IMR-90 (cell line): ENCODE measurements around the gene PLA2G2C. TPM values are rescaled to one million over a fixed set of nuclear protein-coding genes. Genes with fewer than 3 reads are reported as not detected.

Experiments used
- ATAC-seq: fragments of 200-7000 bp; cut with Tn5 transposase; 2 replicates; pipeline ENCODE4 v1.9.1; 2020; ENCODE audit warnings: low read depth, mild to moderate bottlenecking, moderate library complexity
- BruUV-seq: library from RNA; stranded (reverse); fragments of 400-500 nt; replicated peaks from 2 replicates; lab custom pipeline; 2021; lab: Mats Ljungman, UMichigan
- CTCF ChIA-PET: fragments of 300-600 bp; formaldehyde crosslinking; extraction: SDS; loops from one replicate; lab custom pipeline; 2021; ENCODE audit warnings: antibody characterized with exemption; lab: Yijun Ruan, JAX
- POLR2A ChIA-PET: fragments of 300-600 bp; sonication (Branson Sonifier 250); formaldehyde crosslinking; loops from one replicate; lab custom pipeline; 2022; ENCODE audit warnings: antibody characterized with exemption; ENCODE audit not compliant: unreplicated experiment; lab: Charles Lee
- DNase-seq: peaks from one replicate; pipeline ENCODE4 v3.0.0; 2013
- H2AFZ ChIP-seq: replicated peaks from 2 replicates; pipeline ENCODE3; 2013; ENCODE audit warnings: low read length, mild to moderate bottlenecking; ENCODE audit not compliant: poor library complexity
- H2AK5ac ChIP-seq: 2 replicates; pipeline ENCODE4 v1.6.1; 2013; ENCODE audit warnings: low read depth, low read length, inconsistent platforms
- H2AK9ac ChIP-seq: replicated peaks from 2 replicates; pipeline ENCODE3; 2013; ENCODE audit warnings: mild to moderate bottlenecking, low read depth, low read length, moderate library complexity; ENCODE audit not compliant: poor library complexity
- H2BK120ac ChIP-seq: 2 replicates; pipeline ENCODE4 v1.6.1; 2013; ENCODE audit warnings: low read depth, low read length, inconsistent platforms
- H2BK15ac ChIP-seq: 3 replicates; pipeline ENCODE4 v1.6.1; 2013; ENCODE audit warnings: low read depth, low read length, inconsistent platforms
- H2BK20ac ChIP-seq: 2 replicates; pipeline ENCODE4 v1.6.1; 2013; ENCODE audit warnings: low read depth, mild to moderate bottlenecking, inconsistent platforms, low read length, moderate library complexity
- H2BK5ac ChIP-seq: 2 replicates; pipeline ENCODE4 v1.6.1; 2013; ENCODE audit warnings: mild to moderate bottlenecking, low read depth, low read length, inconsistent platforms; ENCODE audit not compliant: poor library complexity, severe bottlenecking
- H3K14ac ChIP-seq: replicated peaks from 2 replicates; pipeline ENCODE4 v1.6.1; 2013; ENCODE audit warnings: low read depth, low read length, inconsistent platforms
- H3K18ac ChIP-seq: 2 replicates; pipeline ENCODE4 v1.6.1; 2013; ENCODE audit warnings: low read depth, low read length, control low read depth
- H3K23ac ChIP-seq: 2 replicates; pipeline ENCODE4 v1.6.1; 2013; ENCODE audit warnings: low read depth, low read length, inconsistent platforms
- H3K27ac ChIP-seq: 2 replicates; pipeline ENCODE4 v1.5.1; 2013; ENCODE audit warnings: mild to moderate bottlenecking, control low read depth, low read length; ENCODE audit not compliant: insufficient read depth
- H3K27me3 ChIP-seq: 2 replicates; pipeline ENCODE4 v1.6.1; 2013; ENCODE audit warnings: low read length; ENCODE audit not compliant: control insufficient read depth, insufficient read depth
- H3K36me3 ChIP-seq: 2 replicates; pipeline ENCODE4 v1.6.1; 2013; ENCODE audit warnings: low read length, mixed read lengths; ENCODE audit not compliant: control insufficient read depth, insufficient read depth
- H3K4ac ChIP-seq: 2 replicates; pipeline ENCODE4 v1.6.1; 2013; ENCODE audit warnings: low read depth, low read length, inconsistent platforms
- H3K4me1 ChIP-seq: 2 replicates; pipeline ENCODE4 v1.6.1; 2013; ENCODE audit warnings: low read length, mixed read lengths; ENCODE audit not compliant: control insufficient read depth, insufficient read depth
- H3K4me2 ChIP-seq: 2 replicates; pipeline ENCODE4 v1.6.1; 2013; ENCODE audit warnings: low read depth, mild to moderate bottlenecking, control low read depth, low read length, moderate library complexity
- H3K4me3 ChIP-seq: 2 replicates; pipeline ENCODE4 v1.5.1; 2013; ENCODE audit warnings: low read depth, mild to moderate bottlenecking, control low read depth, low read length, moderate library complexity; ENCODE audit not compliant: insufficient read depth
- H3K56ac ChIP-seq: 2 replicates; pipeline ENCODE4 v1.6.1; 2013; ENCODE audit warnings: low read length, inconsistent platforms; ENCODE audit not compliant: insufficient read depth; ENCODE audit errors: extremely low read depth
- H3K79me1 ChIP-seq, 2 experiments: 2 replicates each; pipeline ENCODE4 v1.6.1; 2013; ENCODE audit warnings: low read length in 2 of 2, inconsistent platforms in 1 of 2, low read depth in 1 of 2
- H3K9ac ChIP-seq: 2 replicates; pipeline ENCODE4 v1.6.1; 2013; ENCODE audit warnings: low read depth, low read length, control low read depth
- H3K9me1 ChIP-seq: 2 replicates; pipeline ENCODE4 v1.6.1; 2013; ENCODE audit warnings: low read length, inconsistent platforms; ENCODE audit not compliant: insufficient read depth
- H3K9me3 ChIP-seq: 2 replicates; pipeline ENCODE4 v1.6.1; 2013; ENCODE audit warnings: low read length; ENCODE audit not compliant: control insufficient read depth, insufficient read depth
- H4K20me1 ChIP-seq: 2 replicates; pipeline ENCODE4 v1.6.1; 2013; ENCODE audit warnings: low read length, inconsistent platforms; ENCODE audit not compliant: insufficient read depth
- H4K5ac ChIP-seq: 2 replicates; pipeline ENCODE4 v1.6.1; 2013; ENCODE audit warnings: mild to moderate bottlenecking, low read depth, low read length, control low read depth
- H4K8ac ChIP-seq, 2 experiments: 2 replicates each; pipeline ENCODE4 v1.6.1; 2013; ENCODE audit warnings: low read depth in 2 of 2, low read length in 2 of 2, control low read depth in 1 of 2, inconsistent platforms in 1 of 2
- H4K91ac ChIP-seq: 2 replicates; pipeline ENCODE4 v1.6.1; 2013; ENCODE audit warnings: low read depth, low read length, inconsistent platforms; ENCODE audit not compliant: insufficient read depth
- BHLHE40 ChIP-seq: fragments of 150-350 bp; IDR thresholded peaks from 2 replicates; pipeline ENCODE4 v1.6.1; 2016; ENCODE audit warnings: mild to moderate bottlenecking, low read depth, low read length
- CEBPB ChIP-seq: IDR thresholded peaks from 2 replicates; pipeline ENCODE4 v1.6.1; 2012; ENCODE audit warnings: low read depth, low read length, improper control_type of control experiment
- CHD1 ChIP-seq: IDR thresholded peaks from 2 replicates; pipeline ENCODE4 v1.6.1; 2012; ENCODE audit warnings: low read depth, low read length, improper control_type of control experiment
- FOS ChIP-seq: fragments of 150-350 bp; IDR thresholded peaks from 2 replicates; pipeline ENCODE4 v1.6.1; 2016; ENCODE audit warnings: low read depth, low read length
- MAZ ChIP-seq: IDR thresholded peaks from 2 replicates; pipeline ENCODE4 v1.6.1; 2012; ENCODE audit warnings: low read depth, mild to moderate bottlenecking, low read length, improper control_type of control experiment, moderate library complexity, borderline replicate concordance
- MXI1 ChIP-seq: IDR thresholded peaks from 2 replicates; pipeline ENCODE4 v1.6.1; 2012; ENCODE audit warnings: low read depth, mild to moderate bottlenecking, low read length, moderate library complexity, borderline replicate concordance
- POLR2A ChIP-seq: IDR thresholded peaks from 2 replicates; pipeline ENCODE4 v1.6.1; 2012; ENCODE audit warnings: mild to moderate bottlenecking, low read depth, low read length
- RCOR1 ChIP-seq: IDR thresholded peaks from 2 replicates; pipeline ENCODE4 v1.6.1; 2012; ENCODE audit warnings: mild to moderate bottlenecking, low read length, improper control_type of control experiment; ENCODE audit not compliant: insufficient replicate concordance
- RFX5 ChIP-seq: IDR thresholded peaks from 2 replicates; pipeline ENCODE4 v1.8.0; 2012; ENCODE audit warnings: low read depth, mild to moderate bottlenecking, low read length, moderate library complexity
- WGBS, 2 experiments: methylation state at CpG; one replicate each; pipeline versions ENCODE4 v1.1.5 to v1.1.7; 2013; ENCODE audit warnings: missing lambda C conversion rate in 2 of 2; ENCODE audit not compliant: insufficient read length in 1 of 2; ENCODE audit errors: extremely low coverage in 2 of 2; 5-methylcytosine and 5-hydroxymethylcytosine counted together
- dilution Hi-C: fragments of 300-500 bp; cut with HindIII; formaldehyde crosslinking; loops from one replicate; pipeline ENCODE4 v1.14.3; 2018; ENCODE audit warnings: low sequenced_read_pairs; ENCODE audit not compliant: unreplicated experiment
- in situ Hi-C: fragments of 300-500 bp; cut with MboI; formaldehyde crosslinking; loops from 3 replicates; pipeline ENCODE4 v1.14.3; 2019; ENCODE audit warnings: low sequenced_read_pairs, inconsistent platforms, mixed read lengths
- intact Hi-C: fragments of 100-400 bp; cut with micrococcal nuclease; formaldehyde crosslinking; loops from 2 replicates; pipeline ENCODE4 v1.10.0; 2022
- polyA plus RNA-seq, 3 experiments: library from polyadenylated mRNA; depleted of rRNA; stranded (reverse); fragments of >200 nt; gene quantifications; 2 replicates each; pipeline ENCODE4 v1.2.3, GENCODE V29; 2012; ENCODE audit warnings: low replicate concordance in 1 of 3
- total RNA-seq: library from RNA; depleted of rRNA; stranded (reverse); fragments of >200 nt; gene quantifications from 2 replicates; pipeline ENCODE4 v1.2.3, GENCODE V29; 2012
- TF ChIP-seq, protein P1 (sequence below): fragments of 150-350 bp; IDR thresholded peaks from 2 replicates; pipeline ENCODE4 v1.6.1; 2016; ENCODE audit warnings: low read depth, mild to moderate bottlenecking, low read length, moderate library complexity, borderline replicate concordance

The PLA2G2C gene
- total and polyA plus RNA-seq, 2 of the 4 experiments (the other 2 are of a cell fraction): not detected

DNA sequence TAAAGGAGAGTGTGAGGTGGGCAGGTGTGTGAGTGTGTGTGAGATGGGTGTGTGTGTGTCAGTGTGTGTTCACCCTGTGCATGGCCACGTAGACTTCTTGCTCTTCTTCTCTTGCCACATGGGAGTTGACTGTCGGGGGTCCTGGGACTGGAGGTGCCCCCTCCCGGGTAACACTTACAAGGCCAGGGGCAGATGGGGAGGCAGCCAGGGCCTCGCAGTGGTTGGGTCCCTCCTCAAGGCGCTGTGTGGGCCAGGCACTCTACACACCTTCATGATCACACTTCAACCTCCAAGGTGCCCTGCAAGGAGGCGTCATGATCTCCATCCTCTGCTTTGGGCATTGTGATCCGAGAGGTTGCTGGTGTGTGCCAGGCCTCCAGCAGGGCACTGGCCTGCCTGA lies 44.9 kb downstream of the PLA2G2C start:
- dilution Hi-C loops: no loop called here
- no peak overlapping the region for H2BK5ac ChIP-seq
- H4K91ac ChIP-seq: no peak overlapping the region
- no peak overlapping the region for H4K5ac ChIP-seq
- H3K27me3 ChIP-seq: peaks cover 29% of the 10 kb centered on the region
- H3K14ac ChIP-seq: no peak overlapping the region
- H2AFZ ChIP-seq: no peak overlapping the region
- H3K9me3 ChIP-seq: no peaks in the 10 kb centered on the region
- no peak overlapping the region for H2BK20ac ChIP-seq
- in situ Hi-C loops: no loop called here
- H3K56ac ChIP-seq: no peak overlapping the region
- H2AK9ac ChIP-seq: no peak overlapping the region
- no peak overlapping the region for H4K8ac ChIP-seq
- H2AK5ac ChIP-seq: no peak overlapping the region
- H3K4me1 ChIP-seq: no peaks in the 10 kb centered on the region
- 60% methylated on average over 1 of the region's 7 CpGs; no CpG with 5 or more reads in 1 of the 2 experiments for WGBS, 2 experiments
- H4K20me1 ChIP-seq: no peaks in the 10 kb centered on the region; the same call in 1 of the 2 replicates
- H3K4me2 ChIP-seq: no peak overlapping the region
- DNase-seq (no peak), ATAC-seq (no peak)
- H3K36me3 ChIP-seq: no peaks in the 10 kb centered on the region
- H3K79me1 ChIP-seq: no peaks in the 10 kb centered on the region
- POLR2A ChIA-PET: no interaction called here
- no peak overlapping the region for H3K4ac ChIP-seq
- no peak overlapping the region for H3K27ac ChIP-seq
- H3K18ac ChIP-seq: no peak overlapping the region
- TF ChIP-seq MXI1: no peak
- no peak for TF ChIP-seq FOS
- no peak for TF ChIP-seq POLR2A
- no peak for TF ChIP-seq CEBPB
- TF ChIP-seq, protein P1, sequence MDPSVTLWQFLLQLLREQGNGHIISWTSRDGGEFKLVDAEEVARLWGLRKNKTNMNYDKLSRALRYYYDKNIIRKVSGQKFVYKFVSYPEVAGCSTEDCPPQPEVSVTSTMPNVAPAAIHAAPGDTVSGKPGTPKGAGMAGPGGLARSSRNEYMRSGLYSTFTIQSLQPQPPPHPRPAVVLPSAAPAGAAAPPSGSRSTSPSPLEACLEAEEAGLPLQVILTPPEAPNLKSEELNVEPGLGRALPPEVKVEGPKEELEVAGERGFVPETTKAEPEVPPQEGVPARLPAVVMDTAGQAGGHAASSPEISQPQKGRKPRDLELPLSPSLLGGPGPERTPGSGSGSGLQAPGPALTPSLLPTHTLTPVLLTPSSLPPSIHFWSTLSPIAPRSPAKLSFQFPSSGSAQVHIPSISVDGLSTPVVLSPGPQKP: no peak
- TF ChIP-seq RCOR1: no peak
- no peak for TF ChIP-seq CHD1
- no peak for TF ChIP-seq RFX5
- no peak for TF ChIP-seq BHLHE40
- no peak for TF ChIP-seq MAZ
- H3K9ac ChIP-seq: no peak overlapping the region
- intact Hi-C loops: no loop called here
- H3K23ac ChIP-seq: no peak overlapping the region
- CTCF ChIA-PET: no interaction called here
- H2BK120ac ChIP-seq: no peak overlapping the region
- H3K9me1 ChIP-seq: 0 out of 2 replicates have a peak, but pooled peaks cover 3% of the 10 kb centered on the region
- H2BK15ac ChIP-seq: no peak overlapping the region
- BruUV-seq: no TSS peak
- no peak overlapping the region for H3K4me3 ChIP-seq
